GM21723 (cell line): ENCODE measurements around the gene SLC28A2.
"Not testable (repeated sequence)": the region's sequence is repeated elsewhere in the genome, so short reads cannot be mapped to it uniquely, and the experiment has no call there.

Experiments used
- ATAC-seq: cut with Tn5 transposase; IDR thresholded peaks from one replicate; pipeline ENCODE4 v1.9.1; 2021; ENCODE audit warnings: mild to moderate bottlenecking, moderate library complexity; ENCODE audit not compliant: unreplicated experiment

The SLC28A2 gene

GRCh38 chr15:45251888-45252287 is at the start of gene SLC28A2:
Gene SLC28A2, plus strand, starts transcription at chr15:45252234. Its CDS starts 982 bp downstream, at chr15:45253216.
- ATAC-seq: no peak

GRCh38 chr15:45203182-45203581 is 48.9 kb upstream of the SLC28A2 start:
- no peak for ATAC-seq

GRCh38 chr15:45205192-45205591 is 46.8 kb upstream of the SLC28A2 start:
- no peak for ATAC-seq

GRCh38 chr15:45212493-45212892 is 39.5 kb upstream of the SLC28A2 start:
- ATAC-seq: no peak

- no peak for ATAC-seq
These were observed 30.9 kb upstream of the SLC28A2 start for GRCh38 chr15:45221053-45221599.

GRCh38 chr15:45221967-45222366 is 30.1 kb upstream of the SLC28A2 start:
- no peak for ATAC-seq

- ATAC-seq: no peak
These were observed 27.3 kb upstream of the SLC28A2 start for GRCh38 chr15:45224621-45225217.

- ATAC-seq: no peak
These were observed 26.3 kb upstream of the SLC28A2 start for GRCh38 chr15:45225506-45226273.

- no peak for ATAC-seq
These were observed 23.1 kb upstream of the SLC28A2 start for GRCh38 chr15:45228931-45229330.

- no peak for ATAC-seq
These were observed 21.6 kb upstream of the SLC28A2 start for GRCh38 chr15:45230245-45230965.

GRCh38 chr15:45231132-45231531 is 20.9 kb upstream of the SLC28A2 start:
- ATAC-seq: no peak

GRCh38 chr15:45231864-45232562 is 20.0 kb upstream of the SLC28A2 start:
- no peak for ATAC-seq

- no peak for ATAC-seq
These were observed 17.3 kb upstream of the SLC28A2 start for GRCh38 chr15:45234562-45235235.

- not testable (repeated sequence) for ATAC-seq
These were observed 15.2 kb upstream of the SLC28A2 start for GRCh38 chr15:45236806-45237205.

GRCh38 chr15:45242289-45242688 is 9.7 kb upstream of the SLC28A2 start:
- ATAC-seq: no peak

GRCh38 chr15:45249125-45249780 is 2.8 kb upstream of the SLC28A2 start:
- ATAC-seq: no peak

GRCh38 chr15:45253330-45253729 is 1.3 kb downstream of the SLC28A2 start:
- ATAC-seq: no peak

GRCh38 chr15:45254405-45254804 is 2.4 kb downstream of the SLC28A2 start:
- no peak for ATAC-seq

GRCh38 chr15:45254824-45255223 is 2.8 kb downstream of the SLC28A2 start:
- not testable (repeated sequence) for ATAC-seq

GRCh38 chr15:45259796-45260195 is 7.8 kb downstream of the SLC28A2 start:
- ATAC-seq: no peak
